Measurements from ENCODE around the gene UST.
"Not testable (repeated sequence)": the region's sequence is repeated elsewhere in the genome, so short reads cannot be mapped to it uniquely, and the experiment has no call there.

Gene UST

DNA sequence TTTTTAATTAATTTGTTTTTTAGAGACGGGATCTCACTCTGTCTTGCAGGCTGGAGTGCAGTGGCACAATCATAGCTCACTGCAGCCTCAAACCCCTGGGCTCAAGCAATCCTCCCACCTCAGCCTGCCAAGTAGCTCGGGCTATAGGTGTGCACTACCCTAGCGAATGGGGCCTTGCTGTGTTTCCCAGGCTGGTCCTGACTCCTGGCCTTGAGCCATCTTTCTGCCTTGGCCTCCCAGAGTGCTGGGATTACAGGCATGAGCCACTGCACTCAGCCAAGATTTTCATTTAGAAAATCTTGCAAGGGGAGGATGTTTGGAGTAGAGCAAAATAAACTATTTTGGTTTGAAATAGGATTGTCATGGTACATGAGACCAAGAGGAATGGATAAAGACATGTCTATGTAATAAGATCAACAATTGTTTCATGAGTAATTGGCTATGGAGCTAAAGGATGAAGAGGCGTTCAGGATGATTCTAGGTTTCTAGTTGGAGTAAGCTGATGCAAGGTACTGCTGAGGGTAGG, 237.8 kb downstream of the UST start:
- no peak for DNase-seq

DNA sequence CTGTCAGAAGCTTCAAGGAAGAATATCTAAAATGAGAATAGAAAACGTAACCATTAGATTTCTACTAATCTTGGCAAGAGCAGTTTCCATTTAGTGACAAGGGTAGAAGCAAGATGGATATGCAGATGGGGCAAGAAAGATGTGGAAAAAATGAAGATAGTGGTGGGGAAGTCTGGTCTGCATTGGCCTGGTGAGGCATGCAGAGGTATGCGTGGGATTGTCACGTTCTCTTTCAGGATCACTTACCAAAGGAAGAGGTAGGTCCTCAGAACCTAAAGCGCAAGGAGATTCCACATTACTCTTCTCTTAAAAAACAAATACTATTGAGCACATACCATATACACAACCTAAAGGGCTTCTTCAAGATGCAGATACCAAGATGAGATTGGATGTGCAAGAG, 238.7 kb downstream of the UST start:
- DNase-seq, result no peak

DNA sequence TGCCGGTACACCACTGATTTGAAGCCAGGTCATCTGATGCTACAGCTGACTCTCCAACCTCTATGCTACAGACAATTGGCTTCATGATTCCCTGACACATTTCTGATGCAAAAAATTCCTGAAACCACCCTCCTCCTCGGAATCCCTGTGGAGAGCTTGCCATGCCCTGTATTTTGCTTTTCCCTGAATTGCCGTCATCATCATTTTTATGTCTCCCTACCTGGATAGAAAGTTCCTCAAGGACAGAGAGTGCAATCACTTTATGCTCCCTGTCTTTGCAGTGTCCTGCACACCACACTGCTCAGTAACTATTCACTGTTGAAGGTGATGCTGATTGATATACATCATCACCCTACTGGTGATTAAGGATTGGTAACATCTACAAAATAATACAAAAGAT, 239.8 kb downstream of the UST start:
- no peak for DNase-seq

DNA sequence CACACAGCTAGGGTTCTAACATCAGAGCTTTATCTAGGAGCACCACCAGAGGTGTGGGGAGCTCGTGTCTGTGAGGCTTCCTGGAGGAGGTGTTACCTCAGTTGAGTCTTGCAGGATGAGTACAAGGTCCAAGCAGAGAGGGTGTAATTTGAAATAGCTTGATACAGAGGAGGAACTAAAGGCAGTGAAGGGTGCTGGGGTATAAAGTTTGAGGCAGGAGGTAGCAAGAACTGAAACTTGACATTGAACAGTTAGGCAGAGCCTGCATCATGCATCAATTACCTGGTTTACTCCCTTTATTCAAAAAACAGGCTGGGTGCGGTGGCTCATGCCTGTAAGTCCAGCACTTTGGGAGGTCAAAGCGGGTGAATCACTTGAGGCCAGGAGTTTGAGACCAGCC, 241.2 kb downstream of the UST start:
- no peak for DNase-seq

- DNase-seq, result no peak
Measured at GRCh38 chr6:148989585-148989984, 242.8 kb downstream of the UST start.

DNA sequence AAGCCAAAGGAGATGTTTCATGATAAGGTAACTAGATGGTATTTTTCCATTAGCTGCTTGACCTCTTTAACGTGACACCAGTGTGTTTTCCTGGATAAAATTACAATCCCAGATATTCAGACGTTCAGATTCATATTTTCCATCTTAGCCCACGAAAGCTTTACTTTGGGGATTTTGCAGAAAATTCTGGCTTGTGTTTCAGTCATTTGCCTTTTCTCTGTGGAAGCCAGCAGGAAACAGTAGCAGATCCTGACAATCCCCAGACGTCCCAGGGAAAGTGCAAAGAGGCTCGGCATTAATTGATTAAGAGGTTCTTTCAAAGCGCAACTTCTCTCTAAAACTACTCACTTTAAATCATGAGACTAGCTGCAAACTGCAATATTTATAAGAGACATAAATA, 243.6 kb downstream of the UST start:
- no peak for DNase-seq

DNA sequence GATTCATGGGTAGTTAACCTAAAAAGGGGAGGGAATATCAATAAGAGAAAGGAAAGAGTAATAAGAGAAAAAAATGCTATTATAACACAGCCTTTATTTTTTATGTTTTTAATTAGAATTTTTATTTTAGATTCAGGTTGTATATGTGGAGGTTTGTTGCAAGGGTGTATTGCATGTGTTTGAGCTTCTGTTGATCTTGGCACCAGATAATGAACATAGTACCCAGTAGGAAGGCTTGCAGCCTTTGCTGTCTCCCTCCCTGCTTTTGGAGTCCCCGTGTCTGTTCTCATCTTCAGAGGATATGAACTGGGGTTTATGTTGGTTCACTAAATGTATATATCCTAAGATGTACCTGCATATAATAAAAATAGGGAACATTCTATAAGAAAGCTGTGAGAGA, 250.0 kb downstream of the UST start:
- no peak for DNase-seq

- no peak for DNase-seq
Measured at GRCh38 chr6:148997865-148998264, 251.0 kb downstream of the UST start.

- DNase-seq, result no peak
Measured at GRCh38 chr6:148998704-148999103, 251.9 kb downstream of the UST start.

- no peak for DNase-seq
Measured at GRCh38 chr6:148999501-148999900, 252.7 kb downstream of the UST start.

GRCh38 chr6:148999929-149000468, 253.2 kb downstream of the UST start:
- no peak for DNase-seq

DNA sequence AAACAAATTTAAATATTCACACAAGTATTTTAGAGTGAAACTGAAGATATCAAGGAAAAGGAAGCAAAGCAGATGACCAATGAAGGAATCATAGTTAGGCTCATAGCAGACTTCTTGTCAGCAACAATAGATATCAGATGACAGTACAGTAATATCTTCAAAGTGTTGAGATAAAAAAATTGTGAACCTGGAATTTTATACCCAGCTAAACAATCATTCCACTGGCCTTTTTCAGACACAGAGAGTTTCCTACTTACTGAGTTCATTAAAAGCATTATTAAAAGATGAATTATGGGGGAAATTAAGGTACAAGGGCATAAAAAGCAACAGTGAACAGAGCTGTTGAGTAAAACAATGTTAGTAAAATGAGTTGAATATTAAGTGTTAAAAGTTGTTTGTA, 254.6 kb downstream of the UST start:
- no peak for DNase-seq

DNA sequence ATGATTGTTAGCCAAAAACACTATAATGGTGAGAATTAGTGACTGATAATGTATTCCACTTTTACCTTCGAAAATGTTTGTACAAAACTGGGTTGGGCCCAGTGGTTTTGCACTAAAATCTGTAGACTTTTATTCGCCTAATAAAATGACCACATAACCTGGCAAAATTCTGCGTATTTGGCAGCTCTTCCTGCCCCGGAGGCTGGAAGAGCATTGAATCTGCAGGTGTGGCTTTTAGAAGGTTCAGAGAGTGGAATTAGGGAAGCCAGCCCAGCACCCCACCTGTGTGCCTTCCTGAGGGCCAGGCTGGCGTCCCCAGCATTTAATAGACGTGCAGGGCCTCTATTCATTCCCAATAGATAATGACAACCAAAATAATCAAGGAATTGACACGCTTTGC, 256.7 kb downstream of the UST start:
- no peak for DNase-seq

- no peak for DNase-seq
Measured at GRCh38 chr6:149004664-149005063, 257.8 kb downstream of the UST start.

- not testable (repeated sequence) for DNase-seq
Measured at GRCh38 chr6:149006236-149006635, 259.4 kb downstream of the UST start.

DNA sequence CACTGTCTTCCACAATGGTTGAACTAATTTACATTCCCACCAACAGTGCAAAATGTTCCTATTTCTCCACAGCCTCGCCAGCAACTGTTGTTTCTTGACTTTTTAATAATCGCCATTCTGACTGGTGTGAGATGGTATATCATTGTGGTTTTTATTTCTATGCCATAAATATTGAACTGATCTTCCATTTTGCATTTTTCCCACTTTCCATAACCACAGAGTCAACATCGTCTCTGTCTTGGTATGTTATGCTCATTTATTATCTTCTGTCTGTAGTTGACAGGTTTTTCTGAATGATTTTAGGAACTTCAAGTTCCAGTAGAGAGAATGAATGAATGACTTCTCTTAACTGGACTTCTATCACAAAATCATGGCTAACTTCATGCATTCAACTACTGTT, 259.8 kb downstream of the UST start:
- no peak for DNase-seq

DNA sequence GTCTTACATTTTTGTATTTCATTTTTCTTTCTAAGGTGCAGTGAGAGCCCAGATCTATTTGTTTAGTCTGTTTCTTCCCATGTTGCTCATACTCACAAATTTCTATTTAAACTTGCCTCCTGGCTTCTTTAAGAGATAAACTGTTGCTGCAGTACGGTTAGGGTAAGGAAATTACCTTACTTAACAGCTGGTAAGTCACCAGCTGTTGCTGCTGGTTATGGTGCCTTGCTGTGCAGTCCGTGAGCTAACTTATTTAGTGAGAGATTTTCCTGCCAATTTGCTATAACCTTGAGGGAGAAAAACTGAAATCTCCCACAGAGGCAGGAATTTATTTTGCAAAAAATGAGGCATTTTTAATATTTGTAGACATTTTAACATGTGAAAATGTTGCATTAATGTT, 261.0 kb downstream of the UST start:
- no peak for DNase-seq

GRCh38 chr6:149008741-149009140, 261.9 kb downstream of the UST start:
- DNase-seq, result no peak

GRCh38 chr6:149012040-149012545, 265.3 kb downstream of the UST start:
- DNase-seq, result no peak

- DNase-seq, result no peak
Measured at GRCh38 chr6:149013586-149014344, 266.9 kb downstream of the UST start.

- no peak for DNase-seq
Measured at GRCh38 chr6:149014631-149015534, 268.1 kb downstream of the UST start.

DNA sequence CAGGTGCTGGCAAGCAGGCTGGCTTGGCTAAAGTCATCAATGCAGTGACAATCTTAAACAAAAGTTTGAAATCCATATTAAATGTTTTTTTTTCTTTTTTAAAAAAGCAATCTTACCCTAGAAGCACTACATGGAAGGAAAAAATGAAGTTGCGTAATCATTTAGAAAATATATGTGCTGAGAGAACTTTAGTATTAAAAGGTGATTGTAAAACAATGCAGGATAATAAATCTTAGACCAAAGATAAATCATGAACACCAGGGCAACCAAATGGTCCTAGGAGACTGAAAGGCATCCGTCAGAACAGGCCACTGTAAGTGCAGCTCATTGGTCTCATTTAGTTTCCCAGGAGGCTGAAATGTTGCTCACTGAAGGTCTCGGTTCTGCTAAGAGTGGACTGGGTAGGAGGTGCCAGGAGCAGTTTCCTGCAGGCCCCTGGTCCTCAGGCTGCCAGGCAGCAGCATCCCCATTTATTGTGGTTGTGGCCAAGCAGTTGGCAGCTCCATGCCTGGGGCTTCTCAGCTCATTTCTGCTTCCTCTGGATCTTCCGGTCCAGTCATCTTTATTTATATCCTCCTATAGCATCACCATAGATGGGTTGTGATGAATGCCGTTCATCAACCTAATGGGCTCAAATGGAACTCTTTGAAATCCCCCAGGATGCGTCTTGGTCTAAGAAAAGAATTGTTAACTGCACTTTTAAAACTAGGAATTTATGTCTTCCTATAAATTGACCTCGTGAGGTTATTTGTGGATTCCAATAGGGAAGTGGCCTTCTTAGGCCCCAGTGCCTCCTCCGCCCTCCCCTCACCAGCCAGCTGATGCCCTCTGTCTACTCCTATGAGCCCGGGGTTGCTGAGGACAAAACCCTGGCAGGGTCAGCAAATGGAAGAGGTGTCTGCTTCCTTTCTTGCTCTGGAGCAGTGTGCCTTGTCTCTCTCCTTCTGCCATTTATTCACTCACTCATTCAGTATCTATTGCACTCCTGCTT, 269.0 kb downstream of the UST start:
- DNase-seq, result no peak

All from NCI-H748 treated with DMSO at 0.1 percent for 48 hours (cell line).